Myocyte (in vitro differentiated cells): ENCODE results near the gene TUBA1C. TPM values are rescaled to one million over a fixed set of nuclear protein-coding genes. Genes with fewer than 3 reads are reported as not detected.

ENCODE experiments used
- DNase-seq: peaks from one replicate; pipeline ENCODE4 v3.0.0-alpha.2; 2012; ENCODE audit warnings: low read depth
- polyA plus RNA-seq: library from polyadenylated mRNA; unstranded; fragments of >200 nt; gene quantifications from one replicate; pipeline ENCODE4 v1.2.1, GENCODE V29; 2012; ENCODE audit warnings: missing spikeins
- total RNA-seq: library from RNA; depleted of rRNA; stranded (reverse); fragments of >200 nt; gene quantifications from 2 replicates; pipeline ENCODE4 v1.2.3, GENCODE V29; 2014

The TUBA1C gene
- 547 and 595 TPM in 2 replicates for total RNA-seq
- polyA plus RNA-seq: 525 TPM

DNA sequence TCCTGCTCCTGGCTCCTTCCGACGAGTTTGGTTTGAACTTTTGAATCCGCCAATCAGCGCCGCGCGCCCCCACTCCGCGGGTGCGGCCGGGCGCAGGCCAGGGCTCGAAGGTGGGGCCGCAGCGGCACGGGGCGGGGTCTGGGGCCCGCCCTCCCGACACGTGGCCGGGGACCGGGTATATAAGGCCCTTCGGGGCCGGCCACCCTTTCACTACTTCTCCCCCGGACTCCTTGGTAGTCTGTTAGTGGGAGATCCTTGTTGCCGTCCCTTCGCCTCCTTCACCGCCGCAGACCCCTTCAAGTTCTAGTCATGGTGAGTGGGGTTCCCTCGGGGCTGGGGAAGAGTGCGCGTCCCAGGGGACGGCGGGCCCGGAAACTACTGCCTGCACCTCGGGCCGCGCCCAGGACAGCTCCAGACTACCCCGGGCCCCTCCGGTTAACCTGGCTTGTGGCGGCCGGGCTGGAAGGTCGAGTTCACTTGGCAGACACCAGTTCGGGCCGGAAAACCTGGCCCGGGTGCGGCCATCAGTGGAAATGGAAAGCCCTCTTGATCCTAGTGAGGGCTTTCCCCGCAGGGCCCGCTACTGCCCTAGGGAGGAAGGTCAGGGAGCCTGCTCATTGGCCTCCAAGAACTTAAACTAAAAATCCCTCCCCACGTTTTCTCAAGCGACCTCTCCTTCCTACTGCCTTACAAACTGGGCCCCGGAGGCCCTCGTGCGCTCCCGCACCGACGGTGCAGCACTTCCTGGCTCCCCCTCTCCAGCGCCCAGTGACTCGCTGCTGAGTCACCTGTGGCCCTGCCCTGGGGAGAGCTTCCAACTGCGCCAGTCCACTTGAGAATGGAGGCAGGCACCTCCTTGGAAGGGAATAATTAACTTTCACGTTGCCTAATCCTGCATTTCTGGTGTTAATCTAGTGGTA is at the start of gene TUBA1C:
TSS of gene TUBA1C (plus strand) at position 210 of the 920 bp plus-strand sequence. CDS start at position 310, 100 bp downstream.
- DNase-seq: peak; percentile 94

DNA sequence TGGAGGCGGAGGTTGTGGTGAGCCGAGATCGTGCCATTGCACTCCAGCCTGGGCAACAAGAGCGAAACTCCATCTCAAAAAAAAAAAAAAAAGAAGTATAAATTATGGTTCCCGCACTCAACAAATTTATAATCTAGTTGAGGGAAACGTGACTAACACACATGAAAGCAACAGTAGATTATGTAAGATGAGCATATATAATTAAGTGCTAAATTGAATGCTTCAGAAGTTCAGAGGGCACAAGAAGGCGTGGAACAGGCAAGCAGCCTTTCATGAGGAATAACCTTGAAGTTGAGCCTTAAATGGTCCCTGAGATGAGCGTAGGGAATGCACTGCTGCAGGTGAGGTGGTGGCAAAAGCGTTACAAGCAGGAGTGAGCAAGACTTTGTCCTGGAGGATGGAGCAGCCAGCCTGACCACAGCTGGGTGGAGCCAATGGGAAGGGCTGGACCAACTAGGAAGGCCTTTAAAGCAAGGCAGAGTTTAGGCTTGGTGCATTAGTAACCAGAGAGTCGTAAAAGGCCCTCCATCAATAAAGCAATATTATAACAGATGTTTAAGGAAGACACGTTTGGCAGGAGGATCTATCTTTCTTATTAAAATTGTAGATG is 45.4 kb upstream of the TUBA1C start:
- no peak for DNase-seq

DNA sequence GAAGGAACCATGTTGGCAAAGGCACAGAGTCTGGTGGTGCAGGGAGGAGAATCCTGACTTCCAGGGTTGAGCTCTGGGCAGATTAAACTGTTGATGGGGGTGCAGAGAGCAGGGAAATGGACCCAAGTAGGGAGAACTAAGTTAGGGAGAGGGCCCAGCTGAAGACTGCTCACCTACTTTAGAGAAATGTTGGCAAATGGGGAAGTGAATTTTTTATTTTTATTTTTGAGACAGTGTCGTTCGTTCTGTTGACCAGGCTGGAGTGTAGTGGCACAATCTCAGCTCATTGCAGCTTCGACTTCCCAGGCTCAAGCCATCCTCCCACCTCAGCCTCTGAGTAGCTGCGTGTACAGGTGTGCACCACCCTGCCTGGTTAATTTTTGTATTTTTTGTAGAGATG is 43.9 kb upstream of the TUBA1C start:
- no peak for DNase-seq

DNA sequence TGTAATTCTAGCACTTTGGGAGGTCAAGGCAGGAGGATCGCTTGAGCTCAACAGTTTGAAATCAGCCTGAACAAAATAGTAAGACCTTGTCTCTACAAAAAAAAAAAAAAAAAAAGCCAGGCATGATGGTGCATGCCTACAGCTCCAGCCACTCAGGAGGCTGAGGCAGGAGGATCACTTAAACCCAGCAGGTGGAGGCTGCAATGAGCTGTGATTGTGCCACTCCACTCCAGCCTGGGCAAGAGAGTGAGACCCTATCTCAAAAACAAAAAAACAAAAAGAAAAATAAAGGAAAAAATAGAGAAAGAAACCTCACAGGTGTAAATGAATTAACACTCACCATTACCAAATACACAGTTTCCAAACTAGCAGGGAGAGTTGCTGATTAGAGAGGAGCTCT is 41.8 kb upstream of the TUBA1C start:
- DNase-seq: no peak

DNA sequence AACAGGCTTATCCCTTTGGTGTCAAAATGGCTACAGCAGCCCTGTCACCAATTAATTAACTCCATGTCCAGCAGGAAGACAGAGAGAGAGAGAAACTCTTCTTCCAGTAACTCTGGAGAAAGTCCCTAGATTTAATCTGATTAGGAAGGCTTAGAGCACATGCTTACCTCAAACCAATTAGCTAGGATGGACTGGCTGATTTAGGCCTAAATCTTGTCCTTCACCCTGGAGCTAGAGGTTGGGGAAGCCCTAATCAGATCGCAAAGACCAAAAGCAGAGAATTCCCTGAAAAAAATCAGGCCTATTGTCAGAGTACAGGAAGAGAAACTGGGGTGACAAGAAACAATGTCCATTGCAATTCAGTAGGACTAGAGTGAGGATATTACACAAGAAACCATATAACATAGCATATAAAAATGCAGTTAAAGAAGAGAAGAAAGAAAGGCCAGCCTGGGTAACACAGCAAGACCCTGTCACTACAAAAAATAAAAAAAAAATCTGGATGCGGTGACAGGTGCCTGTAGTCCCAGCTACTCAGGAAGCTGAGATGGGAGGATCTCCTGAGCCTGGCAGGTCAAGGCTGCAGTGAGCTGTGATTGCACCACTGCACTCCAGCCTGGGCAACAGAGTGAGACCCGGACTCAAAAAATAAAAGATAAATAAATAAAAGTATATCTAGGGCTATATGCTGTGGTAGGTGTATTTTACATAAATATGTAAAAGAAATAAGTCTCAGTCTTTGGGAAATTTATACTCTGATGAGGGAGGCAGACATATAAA is 41.1 kb upstream of the TUBA1C start:
- no peak for DNase-seq

DNA sequence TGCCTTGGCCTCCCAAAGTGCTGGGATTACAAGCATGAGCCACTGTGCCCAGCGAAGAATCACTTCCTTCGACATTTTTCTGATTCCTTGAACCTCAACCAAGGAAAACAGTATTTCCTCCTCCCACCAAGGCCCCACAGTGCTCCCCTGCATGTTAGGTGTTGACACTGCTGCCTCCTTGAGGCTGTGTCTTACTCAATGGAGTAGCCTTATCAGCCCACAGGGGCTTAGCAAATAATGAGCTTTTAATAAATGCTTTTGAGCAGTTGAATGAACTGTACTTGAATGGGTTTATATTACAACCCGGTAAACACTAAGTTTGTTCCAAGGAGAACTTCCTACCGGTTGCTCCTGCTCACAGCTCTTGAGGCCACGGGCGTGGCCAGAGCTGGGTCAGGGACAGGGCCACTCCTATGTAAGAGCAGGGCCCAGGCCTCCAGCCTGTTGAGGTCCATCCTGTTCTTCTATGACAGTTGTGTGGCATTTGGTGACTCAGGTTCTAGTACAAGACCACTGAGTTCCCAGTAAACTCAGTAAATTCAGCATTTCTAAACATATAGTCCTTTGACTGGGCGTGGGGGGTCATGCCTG is 39.2 kb upstream of the TUBA1C start:
- DNase-seq: peak; percentile 70

DNA sequence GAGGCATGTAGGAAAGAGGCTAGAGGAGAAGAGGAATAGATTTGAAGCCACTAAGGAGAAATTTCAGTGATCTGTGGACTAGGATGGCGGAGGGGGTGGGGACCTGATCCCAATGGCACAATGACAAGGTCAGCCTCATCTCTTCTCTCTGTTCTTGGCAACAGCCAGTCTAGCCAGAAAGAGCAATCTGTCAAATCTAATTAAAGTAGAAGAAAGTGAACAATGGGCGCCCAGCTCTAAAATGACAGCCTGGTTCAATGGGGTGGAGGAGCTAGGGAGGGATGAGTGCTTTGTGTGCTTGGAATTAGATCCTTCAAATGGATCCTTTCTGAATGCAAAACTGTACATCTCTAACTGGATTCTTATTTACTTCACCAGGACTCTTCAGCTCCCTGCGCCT is 37.2 kb upstream of the TUBA1C start:
- no peak for DNase-seq

DNA sequence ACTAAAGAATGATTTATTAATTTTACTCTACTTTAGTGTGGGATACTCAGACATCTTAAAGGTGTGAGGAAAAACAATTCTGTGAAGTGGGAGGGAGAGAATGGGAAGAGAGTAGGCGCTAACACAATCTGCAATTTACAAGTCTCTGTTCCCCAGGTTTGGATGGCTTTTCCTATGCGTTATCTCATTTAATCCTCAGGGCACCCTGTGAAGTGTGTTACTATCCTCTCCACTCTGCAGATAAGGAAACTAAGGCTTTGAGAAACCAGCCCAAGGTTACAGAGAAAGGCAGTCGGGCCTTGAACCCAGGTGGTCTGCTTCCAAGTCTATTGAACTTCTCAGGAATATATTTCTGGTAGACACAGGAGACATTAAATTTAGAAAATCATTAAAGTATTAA is 36.2 kb upstream of the TUBA1C start:
- DNase-seq: no peak

DNA sequence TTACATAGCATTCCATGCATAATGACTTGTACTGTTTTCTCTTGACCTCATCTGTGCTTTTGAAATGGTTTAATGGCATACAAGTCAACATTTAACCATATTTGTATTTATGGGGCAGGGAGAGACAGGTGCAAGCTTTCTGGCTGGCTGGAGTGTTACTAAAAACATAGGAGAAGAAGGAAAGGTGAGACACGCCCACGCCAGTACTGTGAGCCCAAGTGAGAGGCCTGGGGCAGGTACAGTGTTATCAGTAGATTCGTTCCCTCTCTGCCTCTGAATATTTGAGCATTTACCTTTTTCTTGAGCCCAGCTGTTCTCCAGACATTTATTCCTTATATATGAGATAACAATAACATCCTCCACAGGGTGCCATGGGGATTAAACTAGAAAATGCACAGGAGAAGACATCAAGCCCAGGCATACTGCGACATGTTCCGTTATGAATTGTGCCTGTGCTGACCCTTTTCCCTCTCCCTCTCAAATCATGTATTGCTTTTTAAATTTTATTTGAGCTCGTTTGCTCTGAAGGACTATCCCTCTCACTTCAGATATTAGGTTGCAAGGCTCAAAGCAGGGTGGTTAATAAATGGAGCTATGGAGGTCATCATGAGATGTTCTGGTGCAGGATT is 34.6 kb upstream of the TUBA1C start:
- DNase-seq: no peak

DNA sequence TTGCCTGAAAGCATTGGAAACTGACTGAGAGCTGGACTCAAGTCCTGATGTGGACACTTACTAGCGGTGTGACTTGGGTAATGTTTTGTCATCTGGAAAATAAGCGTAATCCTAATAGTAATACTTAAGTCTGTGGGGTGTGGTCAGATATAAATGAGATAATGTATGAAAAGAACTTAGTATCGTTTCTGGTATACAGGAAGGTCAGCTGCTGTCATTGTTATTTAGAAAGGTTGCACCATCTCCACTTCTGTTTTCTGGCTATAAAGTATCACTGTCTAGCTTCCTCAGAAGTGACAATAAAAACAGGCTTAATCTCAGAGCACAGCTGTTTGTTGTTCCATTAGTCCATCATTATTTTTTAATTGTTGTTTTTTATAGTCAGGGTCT is 34.1 kb upstream of the TUBA1C start:
- no peak for DNase-seq

DNA sequence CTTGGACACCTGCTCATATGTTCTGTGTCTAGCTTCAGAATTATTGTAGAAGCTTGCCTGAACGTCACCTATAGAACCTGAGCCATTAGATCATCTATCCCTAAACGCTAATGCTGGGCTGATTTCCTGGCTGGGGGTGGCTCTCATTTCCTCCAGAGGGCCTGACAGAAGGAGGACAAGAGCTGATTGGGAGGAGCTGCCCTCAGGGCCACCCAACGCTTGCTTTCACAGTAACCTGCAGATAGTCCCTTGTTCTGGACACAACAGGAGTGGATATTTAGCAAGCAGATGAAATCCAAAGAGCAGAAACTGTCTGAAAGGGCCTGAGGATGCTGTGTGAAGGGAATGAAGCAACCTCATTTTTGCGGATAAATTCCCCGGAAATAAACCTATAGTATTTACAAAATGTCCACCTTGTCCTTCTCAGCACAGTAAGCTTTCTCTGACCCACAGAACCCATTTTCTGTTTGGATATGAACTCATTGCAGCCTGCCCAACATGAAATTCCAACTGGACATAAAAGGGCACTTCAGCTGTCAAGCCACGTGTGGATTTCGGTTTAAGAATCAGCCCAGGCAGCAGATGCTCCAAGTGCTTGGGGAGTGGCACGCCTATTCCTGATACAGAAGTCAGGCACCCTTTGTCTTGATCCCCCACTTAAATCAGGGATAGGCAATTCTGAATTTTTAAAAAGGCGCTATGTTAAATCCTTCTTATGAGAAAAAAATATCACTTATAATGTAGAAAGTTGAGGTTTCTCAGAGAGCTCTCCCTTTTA is 32.8 kb upstream of the TUBA1C start:
- DNase-seq: peak; percentile 98

DNA sequence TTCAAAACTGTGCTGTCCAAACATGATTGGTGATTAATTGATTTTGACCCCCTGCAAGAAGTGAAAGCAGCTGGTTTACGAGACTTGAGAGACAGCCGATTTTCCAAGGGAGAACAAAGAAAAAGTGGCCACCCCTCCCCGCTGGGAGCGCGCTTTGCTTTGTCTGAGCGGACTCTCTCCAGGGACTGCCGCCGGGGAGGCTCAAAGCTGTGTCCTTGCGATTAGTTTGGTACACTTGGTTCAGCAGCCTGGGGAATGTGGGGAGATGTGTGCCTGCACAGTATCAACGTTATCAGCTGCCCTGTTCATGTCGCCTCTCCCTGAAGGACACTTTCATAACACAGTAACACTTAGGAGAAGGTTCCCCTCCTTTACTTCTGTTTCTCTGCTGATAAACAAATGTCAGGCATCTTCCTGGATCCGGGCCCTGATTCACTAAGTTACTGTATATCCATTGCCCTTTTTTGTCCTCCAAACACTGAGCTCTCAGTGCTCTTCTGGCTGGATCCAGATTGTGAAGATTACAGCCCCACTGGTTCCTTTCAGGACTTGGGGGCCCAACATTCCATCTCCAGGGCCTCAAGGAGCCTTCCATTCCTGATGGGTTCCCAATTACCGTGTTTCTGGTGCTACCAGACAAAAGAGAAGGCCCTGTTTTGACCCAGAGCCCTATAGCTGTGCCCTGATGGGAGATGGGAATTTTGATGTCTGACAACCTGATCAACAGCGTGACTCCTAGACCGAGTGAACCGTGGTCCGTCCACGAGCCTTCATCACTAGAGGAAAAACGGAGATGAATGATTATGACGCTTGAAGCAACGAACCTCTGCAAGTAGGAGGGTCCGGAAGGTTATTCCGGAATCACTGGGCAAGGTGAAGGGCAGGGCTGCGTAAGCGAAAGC is 31.7 kb upstream of the TUBA1C start:
- peak; percentile 92 for DNase-seq

DNA sequence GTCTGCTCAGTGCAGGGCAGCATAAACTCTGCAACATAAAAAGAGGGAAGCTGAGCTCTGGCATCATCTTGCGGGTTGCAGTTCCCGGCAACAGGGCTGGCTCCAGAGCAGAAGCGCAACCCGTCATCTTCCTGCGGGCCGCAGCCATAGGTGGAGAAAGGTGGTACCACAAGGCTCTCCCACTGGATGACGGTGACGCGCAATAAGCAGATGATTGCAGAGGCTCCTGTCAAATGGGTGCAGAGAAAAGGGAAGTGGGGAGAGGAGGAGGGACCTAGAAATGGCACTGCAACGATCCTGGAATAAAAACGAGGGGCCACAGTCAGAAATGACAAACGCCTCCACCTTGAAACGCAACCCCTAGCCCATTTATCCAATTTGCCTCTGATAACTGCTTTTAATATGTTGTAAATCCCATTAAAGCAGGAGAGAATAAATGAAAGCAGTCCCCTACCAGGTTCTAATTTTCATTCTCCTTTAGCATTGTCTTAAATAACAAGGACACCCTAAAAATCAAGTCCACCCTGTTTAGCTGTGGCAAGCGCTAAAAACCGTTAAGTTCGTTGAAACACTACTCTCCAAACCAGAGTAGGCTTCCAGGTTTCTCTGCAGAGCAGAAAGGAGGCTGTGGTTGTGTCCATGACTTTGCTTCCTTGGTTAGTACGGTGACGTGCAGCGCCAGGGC is 30.9 kb upstream of the TUBA1C start:
- DNase-seq: no peak

DNA sequence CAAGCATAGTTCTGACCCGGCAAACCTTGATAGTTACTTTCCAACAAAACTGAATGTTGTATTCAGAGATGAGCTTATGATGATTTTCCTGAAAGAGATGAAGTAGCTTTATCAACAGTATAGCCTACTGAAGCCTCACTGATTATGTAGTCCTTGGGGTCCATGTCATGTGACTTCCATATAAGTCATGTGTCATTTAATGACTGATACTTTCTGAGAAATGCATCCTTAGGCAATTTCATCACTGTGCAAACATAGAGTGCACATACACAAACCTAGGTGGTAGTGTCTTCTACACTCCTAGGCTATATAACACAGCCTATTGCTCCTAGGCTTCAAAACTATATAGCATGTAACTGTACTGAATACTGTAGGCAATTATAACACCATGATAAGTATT is 28.5 kb upstream of the TUBA1C start:
- no peak for DNase-seq

DNA sequence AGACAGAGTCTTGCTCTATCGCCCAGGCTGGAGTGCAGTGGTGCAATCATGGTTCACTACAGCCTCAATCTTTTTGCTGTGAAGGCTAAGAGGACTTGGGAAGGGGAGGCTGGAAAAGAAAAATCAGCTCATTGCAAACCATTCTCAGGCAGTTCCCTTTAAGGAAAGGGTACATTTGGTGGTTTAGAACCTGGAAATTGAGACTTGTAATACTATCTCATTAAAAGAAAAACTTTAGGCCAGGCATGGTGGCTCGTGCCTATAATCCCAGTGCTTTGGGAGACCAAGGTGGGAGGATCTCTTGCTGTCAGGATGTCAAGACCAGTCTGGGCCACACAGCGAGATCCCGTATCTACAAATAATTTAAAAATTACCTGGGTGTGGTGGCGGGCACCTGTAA is 21.3 kb upstream of the TUBA1C start:
- no peak for DNase-seq

DNA sequence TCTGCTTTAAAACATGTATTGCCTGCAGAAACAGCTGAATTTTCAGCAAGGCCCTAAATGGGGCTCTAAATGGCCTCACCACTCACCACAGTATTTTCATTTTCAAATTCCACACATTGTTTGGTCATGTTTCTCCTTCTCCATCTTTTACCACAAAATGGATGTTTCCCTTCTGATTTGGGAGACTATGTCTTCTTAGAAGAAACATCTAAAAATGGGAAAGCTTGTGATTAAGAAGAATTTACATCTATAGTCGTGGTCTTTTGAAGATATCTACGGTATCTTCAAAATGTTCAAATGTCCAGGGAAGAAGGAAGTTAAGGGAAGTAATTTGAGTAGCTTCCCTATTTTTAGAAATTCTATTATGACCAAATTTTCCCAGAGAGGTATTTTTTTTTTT is 20.7 kb upstream of the TUBA1C start:
- peak; percentile 92 for DNase-seq

DNA sequence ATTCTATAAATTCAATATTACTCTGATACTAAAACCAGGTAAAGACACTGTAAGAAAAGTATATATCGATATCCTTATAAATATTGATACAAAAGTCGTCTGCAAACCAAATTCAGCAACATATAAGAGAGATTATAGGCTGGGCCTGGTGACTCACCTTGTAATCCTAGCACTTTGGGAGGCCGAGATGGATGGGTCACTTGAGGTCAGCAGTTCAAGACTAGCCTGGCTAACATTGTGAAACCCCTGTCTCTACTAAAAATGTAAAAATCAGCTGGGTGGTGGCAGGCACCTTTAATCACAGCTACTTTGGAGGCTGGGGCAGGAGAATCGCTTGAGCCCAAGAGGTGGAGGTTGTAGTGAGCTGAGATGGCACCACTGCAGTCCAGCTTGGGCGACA is 13.5 kb upstream of the TUBA1C start:
- DNase-seq: no peak

DNA sequence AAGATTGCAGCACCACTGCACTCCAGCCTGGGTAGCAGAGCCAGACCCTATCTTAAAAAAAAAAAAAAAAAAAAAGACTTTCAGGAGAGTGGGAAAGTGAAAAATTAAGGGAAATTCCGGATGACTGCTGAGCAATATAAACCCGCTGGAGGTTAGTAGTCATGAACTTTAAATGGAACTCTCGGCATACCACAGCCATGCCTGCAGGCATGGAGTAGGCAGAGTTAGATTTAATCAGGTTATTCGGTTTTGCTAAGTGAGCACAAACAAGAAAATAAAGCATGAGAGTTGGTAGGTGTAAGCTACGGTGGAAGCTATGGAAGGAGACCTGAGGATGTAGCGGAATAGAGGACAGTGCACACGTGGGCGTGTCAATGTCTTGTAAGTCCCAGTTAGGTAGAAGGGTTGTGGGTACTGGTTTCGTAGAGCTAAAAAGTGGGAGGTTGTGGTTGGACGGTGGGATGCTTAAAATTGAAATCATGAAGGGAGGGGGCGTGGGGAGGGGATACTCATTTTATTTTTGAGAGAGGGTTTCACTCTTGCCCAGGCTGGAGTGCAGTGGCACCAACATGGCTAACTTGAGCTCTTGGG is 11.8 kb upstream of the TUBA1C start:
- DNase-seq: no peak
